Mesenteric fat pad (tissue), 1 donor: Measurements from ENCODE around the gene TMEM273. TPM values are rescaled to one million over a fixed set of nuclear protein-coding genes. Genes with fewer than 3 reads are reported as not detected.

Source experiments
- DNase-seq: peaks from one replicate; pipeline ENCODE4 v3.0.0-alpha.2; 2020; ENCODE audit warnings: low spot score
- total RNA-seq: library from RNA; stranded (reverse); fragmentation: NEBNext Ultra II Directional; extraction: Animal tissue kit (Norgen Biotek cat#: 25700); gene quantifications from one replicate; pipeline ENCODE4 v1.2.1, GENCODE V29; 2021
- donor health status: DM: yes; HTN: yes; CAD: no.

TMEM273 gene
- total RNA-seq, 1 donor from 2014 or later = 17.9 TPM

DNA sequence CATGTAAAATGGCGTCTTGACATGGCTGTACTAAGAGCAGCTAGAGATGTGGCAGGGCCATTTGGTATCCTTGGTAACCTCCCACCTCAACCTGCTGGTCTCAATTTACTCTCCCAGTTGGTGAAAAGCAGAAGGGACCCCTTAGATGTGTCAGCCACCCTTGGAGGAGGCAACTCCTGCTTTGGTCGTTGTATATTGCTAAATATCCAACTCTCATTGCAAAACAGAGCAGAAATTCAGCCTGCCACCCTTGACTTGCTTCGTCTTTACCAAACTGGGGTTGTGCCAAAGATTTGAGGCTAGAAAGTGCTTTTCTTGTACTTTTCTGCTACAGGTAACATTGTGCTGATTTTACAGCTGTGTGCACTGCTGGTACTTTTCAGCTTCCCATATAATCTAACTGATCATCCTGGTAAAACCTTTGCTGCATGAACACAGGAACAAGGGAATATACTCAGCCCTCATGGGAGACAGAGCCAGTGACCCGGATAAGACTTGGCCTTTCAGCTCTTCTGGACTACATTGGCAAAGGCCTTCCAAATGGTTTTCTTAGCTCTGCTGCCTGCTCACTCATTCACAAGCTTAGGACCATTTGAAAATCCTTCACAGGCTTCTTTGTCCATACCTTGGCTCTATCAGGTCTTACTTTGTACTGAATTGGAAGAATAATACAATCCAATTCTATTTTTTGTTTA is 70.7 kb downstream of the TMEM273 start:
- no peak for DNase-seq

- peak; percentile 51 for DNase-seq
Measured at GRCh38 chr10:49116509-49117375, 71.4 kb downstream of the TMEM273 start.

- DNase-seq = peak; percentile 71
Measured at GRCh38 chr10:49115796-49116508, 72.2 kb downstream of the TMEM273 start.

GRCh38 chr10:49115015-49115795 is 73.0 kb downstream of the TMEM273 start, which contains the start of gene VSTM4:
Gene VSTM4, minus strand, starts transcription at chr10:49115522. Its CDS starts 37 bp downstream, at chr10:49115485.
- peak; percentile 90 for DNase-seq

DNA sequence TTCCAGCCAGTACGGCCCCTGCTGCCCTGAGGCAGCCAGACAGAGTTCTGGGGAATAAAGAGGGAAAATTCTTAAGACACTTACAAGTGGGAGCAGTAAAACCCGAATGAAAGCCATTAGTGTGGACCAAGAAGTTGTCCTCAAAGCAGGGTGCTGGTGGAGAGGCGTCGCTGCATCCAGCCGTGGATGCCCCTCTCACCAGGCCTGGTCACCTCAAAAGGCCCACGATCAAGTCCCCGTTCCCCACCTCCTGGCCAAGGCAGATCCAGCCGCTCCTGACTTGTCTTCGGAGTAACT is 73.5 kb downstream of the TMEM273 start:
- DNase-seq = no peak

DNA sequence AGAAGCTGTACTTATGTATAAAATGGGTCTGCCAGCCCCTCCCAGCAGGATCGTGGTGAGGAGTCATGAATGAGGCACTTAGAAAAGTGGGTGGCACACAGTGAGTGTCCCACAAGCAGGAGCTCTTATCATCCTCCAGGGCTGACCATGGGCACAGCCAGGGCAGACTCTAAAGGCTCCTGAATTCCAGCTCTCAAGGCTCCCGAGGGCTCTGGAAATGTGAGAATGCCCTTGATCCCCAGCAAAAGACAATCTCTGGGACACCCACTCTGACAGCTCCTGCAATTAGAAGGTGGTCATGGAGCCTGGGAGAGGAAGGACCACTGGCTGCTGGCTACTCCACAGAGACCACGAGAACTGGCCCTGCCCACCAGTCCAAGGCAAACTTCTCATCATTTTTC is 74.5 kb downstream of the TMEM273 start:
- peak; percentile 62 for DNase-seq

GRCh38 chr10:49112851-49113250 is 75.3 kb downstream of the TMEM273 start:
- peak; percentile 20 for DNase-seq

DNA sequence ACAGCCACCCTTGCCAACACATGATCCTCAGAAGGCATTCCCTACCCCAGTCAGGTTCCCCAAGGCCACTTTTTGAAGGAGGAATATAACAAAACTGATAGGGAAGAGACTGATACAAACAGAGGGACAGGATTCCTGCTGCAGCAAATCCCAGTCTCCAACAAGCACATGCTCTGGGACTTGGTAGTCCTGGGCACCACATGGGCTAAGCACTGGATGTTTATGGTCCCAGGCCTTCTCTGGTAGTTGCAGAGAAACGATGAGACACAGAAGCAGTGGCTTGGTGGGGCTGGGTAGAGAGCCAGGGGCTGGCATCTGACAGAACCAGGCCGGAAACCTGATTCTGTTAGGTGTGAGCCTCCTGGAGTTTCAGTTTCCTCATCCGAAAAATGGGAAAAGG is 76.1 kb downstream of the TMEM273 start:
- peak; percentile 43 for DNase-seq

- DNase-seq = peak; percentile 82
Measured at GRCh38 chr10:49111320-49111698, 76.9 kb downstream of the TMEM273 start.

- DNase-seq = no peak
Measured at GRCh38 chr10:49110684-49111319, 77.4 kb downstream of the TMEM273 start.

DNA sequence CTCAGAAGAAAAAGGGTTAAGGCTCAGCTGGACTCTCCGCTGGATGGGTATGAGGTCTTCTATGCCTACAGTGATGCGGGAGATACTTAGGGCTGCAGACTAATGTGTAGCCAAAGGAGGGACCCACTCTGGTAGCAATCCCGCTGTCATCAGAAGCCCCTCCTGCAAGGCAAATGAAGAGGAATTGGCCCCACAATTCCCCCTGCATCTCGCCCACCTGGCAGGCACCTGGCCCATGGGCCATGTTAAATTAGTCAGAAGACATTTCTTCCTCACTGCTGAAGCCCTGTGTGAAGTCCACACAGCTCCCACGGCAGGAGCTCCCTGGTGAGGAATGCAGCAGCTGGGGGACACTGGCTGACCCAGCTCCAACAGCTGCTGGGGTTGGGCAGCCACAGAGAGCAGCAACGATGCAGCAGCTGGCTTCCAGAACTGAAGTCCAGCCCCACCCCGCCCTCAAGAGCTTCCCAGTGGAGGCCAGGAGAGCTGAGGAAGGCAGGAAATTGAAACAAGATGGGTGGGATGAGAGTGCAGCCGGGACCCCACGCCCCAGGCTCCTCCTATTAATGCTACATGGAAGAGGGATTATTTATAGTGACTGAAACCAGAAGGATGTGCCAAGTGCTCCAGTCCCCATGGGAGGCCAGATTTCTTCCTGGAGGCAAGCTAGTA is 78.4 kb downstream of the TMEM273 start:
- peak; percentile 75 for DNase-seq

GRCh38 chr10:49108656-49109055 is 79.5 kb downstream of the TMEM273 start:
- peak; percentile 71 for DNase-seq

- DNase-seq = no peak
Measured at GRCh38 chr10:49107887-49108267, 80.3 kb downstream of the TMEM273 start.

GRCh38 chr10:49107111-49107886 is 80.9 kb downstream of the TMEM273 start:
- DNase-seq = peak; percentile 78

GRCh38 chr10:49106451-49106850 is 81.7 kb downstream of the TMEM273 start:
- peak; percentile 78 for DNase-seq

DNA sequence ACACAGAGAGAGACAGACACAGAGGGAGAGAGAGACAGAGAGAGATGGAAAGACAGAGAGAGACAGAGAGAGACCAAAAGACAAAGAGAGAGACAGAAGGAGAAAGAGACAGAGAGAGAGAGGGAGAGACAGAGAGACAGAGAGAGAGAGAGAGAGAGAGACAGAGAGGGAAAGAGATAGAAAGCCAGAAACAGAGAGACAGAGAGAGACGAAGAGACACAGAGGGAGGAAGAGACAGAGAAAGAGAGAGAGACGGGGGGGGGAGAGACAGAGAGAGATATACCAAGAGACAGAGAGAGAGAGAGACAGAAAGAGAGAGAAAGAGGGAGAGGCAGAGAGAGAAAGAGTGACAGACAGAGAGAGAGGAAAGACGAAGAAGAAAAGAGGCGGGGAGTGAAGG is 83.1 kb downstream of the TMEM273 start:
- no peak for DNase-seq
